NCI-H748 treated with DMSO at 0.1 percent for 48 hours (cell line): ENCODE data around the gene UTS2R.

Source experiments
- DNase-seq: peaks from one replicate; lab custom pipeline; 2025; lab: John Stamatoyannopoulos, UW

The UTS2R gene

GRCh38 chr17:82371333-82372248 lies at the start of gene UTS2R:
Gene UTS2R (plus strand): TSS chr17:82371765. CDS start chr17:82374325, 2,560 bp downstream.
- DNase-seq: no peak

- DNase-seq: no peak
Measured at GRCh38 chr17:82321947-82322466, 49.6 kb upstream of the UTS2R start.

GRCh38 chr17:82322526-82323453 lies 48.8 kb upstream of the UTS2R start:
- no peak for DNase-seq

- DNase-seq: no peak
Measured at GRCh38 chr17:82323514-82324234, 47.9 kb upstream of the UTS2R start.

GRCh38 chr17:82324566-82325285 lies 46.8 kb upstream of the UTS2R start:
- DNase-seq: no peak

GRCh38 chr17:82325286-82326180 lies 46.0 kb upstream of the UTS2R start:
- DNase-seq: no peak

GRCh38 chr17:82327289-82327688 lies 44.3 kb upstream of the UTS2R start:
- DNase-seq: no peak

- DNase-seq: no peak
Measured at GRCh38 chr17:82327757-82328140, 43.8 kb upstream of the UTS2R start.

- no peak for DNase-seq
Measured at GRCh38 chr17:82328141-82328993, 43.2 kb upstream of the UTS2R start.

GRCh38 chr17:82328994-82329507 lies 42.5 kb upstream of the UTS2R start:
- DNase-seq: no peak

GRCh38 chr17:82329683-82330321 lies 41.8 kb upstream of the UTS2R start:
- DNase-seq: no peak

GRCh38 chr17:82330322-82331239 lies 41.0 kb upstream of the UTS2R start:
- peak; percentile 37 for DNase-seq

- DNase-seq: no peak
Measured at GRCh38 chr17:82331345-82331939, 40.1 kb upstream of the UTS2R start.

GRCh38 chr17:82332669-82333278 lies 38.8 kb upstream of the UTS2R start:
- DNase-seq: peak; percentile 28

- DNase-seq: peak; percentile 15
Measured at GRCh38 chr17:82333279-82334171, 38.0 kb upstream of the UTS2R start, which contains the start of gene SECTM1. Gene SECTM1 (minus strand): TSS chr17:82333766. CDS start chr17:82327240, 6,526 bp downstream.
